Fibroblast of pulmonary artery (primary cell): ENCODE data around the gene YPEL4.

Source experiments
- DNase-seq: peaks from one replicate; pipeline ENCODE4 v3.0.0-alpha.2; 2010; ENCODE audit warnings: low read depth
- H3K4me3 ChIP-seq: replicated peaks from 2 replicates; pipeline ENCODE4 v1.5.1; 2011; ENCODE audit warnings: low read depth, mild to moderate bottlenecking, control low read depth, low read length, moderate library complexity
- CTCF ChIP-seq: IDR thresholded peaks from 2 replicates; pipeline ENCODE4 v1.5.1; 2011; ENCODE audit warnings: mild to moderate bottlenecking, control low read depth, low read length, inconsistent platforms; ENCODE audit errors: missing control alignments

Gene YPEL4

GRCh38 chr11:57601297-57601696 is 48.4 kb downstream of the YPEL4 start:
- no peak overlapping the region for H3K4me3 ChIP-seq
- no peak for DNase-seq
- no peak for TF ChIP-seq CTCF

GRCh38 chr11:57599381-57599780 is 50.3 kb downstream of the YPEL4 start:
- peak overlapping the region; percentile 68 for H3K4me3 ChIP-seq
- peak; percentile 9 for DNase-seq
- no peak for TF ChIP-seq CTCF

- peak overlapping the region; percentile 68 for H3K4me3 ChIP-seq
- peak; percentile 53 for DNase-seq
- TF ChIP-seq CTCF: no peak
These were observed 50.9 kb downstream of the YPEL4 start for GRCh38 chr11:57598831-57599155.

GRCh38 chr11:57597916-57598830 is 51.5 kb downstream of the YPEL4 start:
- peak overlapping the region; percentile 68 for H3K4me3 ChIP-seq
- no peak for TF ChIP-seq CTCF
- peak; percentile 76 for DNase-seq

GRCh38 chr11:57597461-57597915 is 52.2 kb downstream of the YPEL4 start, which contains the start of gene SERPING1:
SERPING1 (plus strand) TSS chr11:57597685; CDS start chr11:57598271, 586 bp downstream.
- TF ChIP-seq CTCF: no peak
- peak within 1 kb of the TSS; percentile 68 for H3K4me3 ChIP-seq
- peak; percentile 44 for DNase-seq

- no peak for DNase-seq
- H3K4me3 ChIP-seq: no peak overlapping the region
- TF ChIP-seq CTCF: no peak
These were observed 53.3 kb downstream of the YPEL4 start for GRCh38 chr11:57596266-57596885.
